K562 (cell line): ENCODE results near the gene LRP1B. TPM values are rescaled to one million over a fixed set of nuclear protein-coding genes. Genes with fewer than 3 reads are reported as not detected.

Source experiments
- ARHGAP35 ChIP-seq: fragments of 450-650 bp; IDR thresholded peaks from 2 replicates; pipeline ENCODE4 v1.6.1; 2018; ENCODE audit not compliant: partially characterized antibody
- E2F5 ChIP-seq: sonication (generic); formaldehyde crosslinking; IDR thresholded peaks from 2 replicates; pipeline ENCODE4 v1.8.0; 2022; ENCODE audit warnings: mild to moderate bottlenecking, missing genetic modification reagents
- ETV5 ChIP-seq: sonication (generic); formaldehyde crosslinking; IDR thresholded peaks from 2 replicates; pipeline ENCODE4 v1.4.0; 2020; ENCODE audit warnings: low read depth, mild to moderate bottlenecking, missing genetic modification reagents
- HIVEP1 ChIP-seq: fragments of 250-450 bp; sonication (Bioruptor Pico); IDR thresholded peaks from 2 replicates; pipeline ENCODE4 v1.4.0; 2020; ENCODE audit warnings: mild to moderate bottlenecking
- NCOA1 ChIP-seq: fragments of 450-650 bp; IDR thresholded peaks from 2 replicates; pipeline ENCODE4 v1.6.1; 2016; ENCODE audit warnings: low read depth
- RBFOX2 ChIP-seq: fragments of 200-400 bp; formaldehyde crosslinking; IDR thresholded peaks from 2 replicates; pipeline ENCODE4 v1.6.1; 2017; ENCODE audit warnings: low read depth, mild to moderate bottlenecking, low read length, moderate library complexity
- RBM22 ChIP-seq: fragments of 200-400 bp; formaldehyde crosslinking; IDR thresholded peaks from 2 replicates; pipeline ENCODE4 v1.6.1; 2018; ENCODE audit warnings: low read length, low read depth; ENCODE audit not compliant: poor library complexity, severe bottlenecking
- USF1 ChIP-seq: sonication (generic); formaldehyde crosslinking; IDR thresholded peaks from 2 replicates; pipeline ENCODE4 v1.9.0; 2022; ENCODE audit warnings: mild to moderate bottlenecking, missing genetic modification reagents
- ZNF609 ChIP-seq: sonication (generic); formaldehyde crosslinking; IDR thresholded peaks from 2 replicates; pipeline ENCODE4 v1.8.1; 2023; ENCODE audit warnings: missing genetic modification reagents, mild to moderate bottlenecking, borderline replicate concordance
- ZNF696 ChIP-seq: fragments of 250-450 bp; sonication (Bioruptor Pico); conservative IDR thresholded peaks from 2 replicates; pipeline ENCODE4 v1.4.0; 2020; ENCODE audit warnings: mild to moderate bottlenecking, moderate library complexity
- polyA plus RNA-seq, 8 experiments: library from polyadenylated mRNA; depleted of rRNA in 4 of 8; stranded (reverse) in 5 of 8; unstranded in 3 of 8; fragments of >200 nt; fragmentation: Nextera tagmentation in 2 of 8; fragmentation: Illumina TruSeq in 1 of 8; extraction: Ambion mirVana in 2 of 8; extraction: Trizol in 1 of 8; gene quantifications; 2 replicates each; pipeline versions ENCODE4 v1.2.1 to v1.2.3, GENCODE V29; 2011 to 2014; ENCODE audit warnings: inconsistent platforms in 1 of 8, missing spikeins in 1 of 8
- total RNA-seq, 7 experiments: library from RNA; depleted of rRNA in 6 of 7; stranded (reverse); fragments of >200 nt in 6 of 7; fragmentation: Illumina TruSeq in 2 of 7; extraction: Trizol in 2 of 7; gene quantifications; 2 replicates each; pipeline versions ENCODE4 v1.2.1 to v1.2.3, GENCODE V29; 2011 to 2021; ENCODE audit warnings: low replicate concordance in 1 of 7
- TF ChIP-seq, protein P1 (sequence below): sonication (generic); formaldehyde crosslinking; IDR thresholded peaks from 2 replicates; pipeline ENCODE4 v1.8.0; 2022; ENCODE audit warnings: mild to moderate bottlenecking, missing genetic modification reagents
- TF ChIP-seq, protein P2 (sequence below): sonication (generic); formaldehyde crosslinking; IDR thresholded peaks from 2 replicates; pipeline ENCODE4 v1.8.1; 2023; ENCODE audit warnings: mild to moderate bottlenecking, missing genetic modification reagents

Gene LRP1B
- total and polyA plus RNA-seq, 9 of the 15 experiments (the other 6 are each of a cell fraction or from before 2014, with no cell fraction given): not detected

- TF ChIP-seq, protein P1, sequence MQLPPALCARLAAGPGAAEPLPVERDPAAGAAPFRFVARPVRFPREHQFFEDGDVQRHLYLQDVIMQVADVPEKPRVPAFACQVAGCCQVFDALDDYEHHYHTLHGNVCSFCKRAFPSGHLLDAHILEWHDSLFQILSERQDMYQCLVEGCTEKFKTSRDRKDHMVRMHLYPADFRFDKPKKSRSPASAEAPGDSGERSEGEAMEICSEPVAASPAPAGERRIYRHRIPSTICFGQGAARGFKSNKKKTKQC (CRISPR knock-in tag): no peak
- TF ChIP-seq HIVEP1 (CRISPR knock-in tag) (no peak), E2F5 (no peak), NCOA1 (no peak), USF1 (CRISPR knock-in tag) (no peak), ZNF609 (CRISPR knock-in tag) (no peak), ETV5 (no peak), ZNF696 (CRISPR knock-in tag) (no peak), RBM22 (no peak), ARHGAP35 (no peak), RBFOX2 (no peak)
- TF ChIP-seq, protein P2, sequence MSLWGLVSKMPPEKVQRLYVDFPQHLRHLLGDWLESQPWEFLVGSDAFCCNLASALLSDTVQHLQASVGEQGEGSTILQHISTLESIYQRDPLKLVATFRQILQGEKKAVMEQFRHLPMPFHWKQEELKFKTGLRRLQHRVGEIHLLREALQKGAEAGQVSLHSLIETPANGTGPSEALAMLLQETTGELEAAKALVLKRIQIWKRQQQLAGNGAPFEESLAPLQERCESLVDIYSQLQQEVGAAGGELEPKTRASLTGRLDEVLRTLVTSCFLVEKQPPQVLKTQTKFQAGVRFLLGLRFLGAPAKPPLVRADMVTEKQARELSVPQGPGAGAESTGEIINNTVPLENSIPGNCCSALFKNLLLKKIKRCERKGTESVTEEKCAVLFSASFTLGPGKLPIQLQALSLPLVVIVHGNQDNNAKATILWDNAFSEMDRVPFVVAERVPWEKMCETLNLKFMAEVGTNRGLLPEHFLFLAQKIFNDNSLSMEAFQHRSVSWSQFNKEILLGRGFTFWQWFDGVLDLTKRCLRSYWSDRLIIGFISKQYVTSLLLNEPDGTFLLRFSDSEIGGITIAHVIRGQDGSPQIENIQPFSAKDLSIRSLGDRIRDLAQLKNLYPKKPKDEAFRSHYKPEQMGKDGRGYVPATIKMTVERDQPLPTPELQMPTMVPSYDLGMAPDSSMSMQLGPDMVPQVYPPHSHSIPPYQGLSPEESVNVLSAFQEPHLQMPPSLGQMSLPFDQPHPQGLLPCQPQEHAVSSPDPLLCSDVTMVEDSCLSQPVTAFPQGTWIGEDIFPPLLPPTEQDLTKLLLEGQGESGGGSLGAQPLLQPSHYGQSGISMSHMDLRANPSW (CRISPR knock-in tag): no peak
These were observed 416.3 kb downstream of the LRP1B start (continued) for GRCh38 chr2:141714496-141714895.
